ENCODE results near the gene CHDH. TPM values are rescaled to one million over a fixed set of nuclear protein-coding genes. Genes with fewer than 3 reads are reported as not detected.

CHDH gene
- total RNA-seq, 2 experiments from 2014 or later = 0.03 to 2.3 TPM

DNA sequence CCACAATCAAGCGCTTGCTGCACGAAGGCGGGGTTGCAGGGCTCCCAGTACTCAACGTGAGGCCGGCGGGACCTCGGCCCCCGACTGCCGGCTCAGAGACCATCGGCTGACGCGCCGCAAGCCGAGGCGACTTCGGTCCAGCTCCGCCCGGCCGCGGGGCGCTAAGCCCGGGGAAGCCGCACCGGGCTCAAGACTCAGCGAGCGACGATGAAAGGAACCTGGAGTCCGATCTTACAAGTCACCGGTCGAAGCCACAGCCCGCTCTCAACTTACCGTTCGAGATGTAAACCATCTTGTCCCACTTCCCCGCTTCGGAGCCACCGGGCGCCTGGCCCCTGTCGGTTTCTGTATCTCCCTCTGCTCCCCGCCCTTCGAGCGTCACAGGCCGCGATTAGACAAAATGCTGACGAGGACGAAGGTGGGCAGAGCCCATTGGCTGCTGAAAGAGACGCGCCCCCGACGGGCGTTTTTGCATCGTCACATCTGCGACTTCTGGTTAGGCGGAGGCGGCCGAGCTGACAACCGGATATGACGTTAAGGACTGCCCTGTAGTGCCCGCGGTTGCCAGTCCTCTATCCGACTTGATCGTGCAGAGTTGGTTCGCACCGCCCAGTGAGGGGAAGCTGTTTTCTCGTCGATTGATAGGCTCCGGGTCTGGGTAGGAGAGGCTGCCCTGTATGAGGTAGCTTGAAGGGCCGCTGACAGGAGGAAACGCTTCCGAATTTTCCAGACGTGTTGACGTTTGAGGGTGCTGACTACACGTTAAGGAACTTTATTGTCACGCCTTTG is 45.5 kb upstream of the CHDH start, which contains the start of gene SELENOK:
SELENOK (minus strand) TSS at position 363 of the 789 bp plus-strand sequence.
- Histone ChIP-seq H4K20me1 (ENCODE audit: insufficient read depth, low read length) (no peaks in the 10 kb centered on the region), H3K4me1 (ENCODE audit: insufficient read depth, low read length, poor library complexity, severe bottlenecking) (peaks cover 21% of the 10 kb centered on the region), H3K9me3 (ENCODE audit: low read length) (no peaks in the 10 kb centered on the region), H3K79me2 (ENCODE audit: insufficient read depth, low read depth, low read length) (peaks cover 26% of the 10 kb centered on the region), H2AFZ (ENCODE audit: low read length) (peak within 1 kb of the TSS; percentile 94), H3K9me2 (ENCODE audit: insufficient read depth, low read length) (no peaks in the 10 kb centered on the region), H3K4me2 (ENCODE audit: low read length) (peak within 1 kb of the TSS; percentile 84), H3K4me3 (ENCODE audit: low read depth, low read length, poor library complexity, severe bottlenecking) (peak within 1 kb of the TSS; percentile 92), H3K36me3 (ENCODE audit: insufficient read depth, low read length) (peaks cover 23% of the 10 kb centered on the region), H3K27ac (ENCODE audit: low read depth, low read length, poor library complexity, severe bottlenecking) (peak within 1 kb of the TSS; percentile 45)
- BruUV-seq (replicated peaks) = no TSS peak
- intact Hi-C loops (cut with micrococcal nuclease; ENCODE audit: unreplicated experiment) = loop anchor here (2.0 to 5.0 kb wide), 2 partner anchors 47 to 544 kb away; partner anchors contain the start of gene DCP1A
- DNase-seq (ENCODE audit: low spot score) = peak; percentile 99
- POLR2A ChIA-PET = interaction anchor here (0.7 to 2.6 kb wide), 4 partner anchors 9 to 642 kb away, joined by 3 to 15 read pairs (median 4); partner anchors contain the start of gene ACTR8
- CTCF ChIA-PET (ENCODE audit: unreplicated experiment) = no interaction called here
- TF ChIP-seq EZH2phosphoT487 (IDR thresholded peaks at IDR 0.05; ENCODE audit: borderline replicate concordance, low read depth, low read length) (no peak), CTCF (conservative IDR thresholded peaks at IDR 0.05; ENCODE audit: low read length) (no peak)

- peaks cover 26% of the 10 kb centered on the region for H3K79me2 ChIP-seq (ENCODE audit: insufficient read depth, low read depth, low read length)
- H3K27ac ChIP-seq (ENCODE audit: low read depth, low read length, poor library complexity, severe bottlenecking) = peak overlapping the region; percentile 44
- no peaks in the 10 kb centered on the region for H3K9me2 ChIP-seq (ENCODE audit: insufficient read depth, low read length)
- no peak for TF ChIP-seq EZH2phosphoT487 (IDR thresholded peaks at IDR 0.05; ENCODE audit: borderline replicate concordance, low read depth, low read length)
- no peak for TF ChIP-seq CTCF (conservative IDR thresholded peaks at IDR 0.05; ENCODE audit: low read length)
- peak overlapping the region; percentile 92 for H3K4me3 ChIP-seq (ENCODE audit: low read depth, low read length, poor library complexity, severe bottlenecking)
- DNase-seq (ENCODE audit: low spot score) = peak; percentile 55
- POLR2A ChIA-PET = interaction anchor here (0.6 to 2.6 kb wide), 4 partner anchors 9 to 552 kb away, joined by 3 to 15 read pairs (median 4); partner anchors contain the start of gene ACTR8
- no peaks in the 10 kb centered on the region for H3K9me3 ChIP-seq (ENCODE audit: low read length)
- intact Hi-C loops (cut with micrococcal nuclease; ENCODE audit: unreplicated experiment) = loop anchor here (2.0 to 5.0 kb wide), 2 partner anchors 46 to 544 kb away; partner anchors contain the start of gene DCP1A
- H3K4me1 ChIP-seq (ENCODE audit: insufficient read depth, low read length, poor library complexity, severe bottlenecking) = peaks cover 21% of the 10 kb centered on the region
- H3K36me3 ChIP-seq (ENCODE audit: insufficient read depth, low read length) = peaks cover 30% of the 10 kb centered on the region
- no peaks in the 10 kb centered on the region for H4K20me1 ChIP-seq (ENCODE audit: insufficient read depth, low read length)
- H3K4me2 ChIP-seq (ENCODE audit: low read length) = peak overlapping the region; percentile 84
- CTCF ChIA-PET (ENCODE audit: unreplicated experiment) = no interaction called here
- peak overlapping the region; percentile 94; the same call in 1 of the 2 replicates for H2AFZ ChIP-seq (ENCODE audit: low read length)
- BruUV-seq (replicated peaks) = TSS peak; percentile 80
Measured at GRCh38 chr3:53890726-53891475, 44.7 kb upstream of the CHDH start.
